Germinal center (tissue), 1 donor: ENCODE measurements around the gene BRICD5.
"Not testable (repeated sequence)": the region's sequence is repeated elsewhere in the genome, so short reads cannot be mapped to it uniquely, and the experiment has no call there.

Experiments
- DNase-seq: peaks from one replicate; pipeline ENCODE4 v3.0.0; 2012; ENCODE audit warnings: mixed read lengths, low spot score

BRICD5 gene

GRCh38 chr16:2210386-2211365 lies at the start of gene BRICD5:
TSS of gene BRICD5 (minus strand) at chr16:2210863. CDS start at chr16:2210833, 30 bp downstream.
- no peak for DNase-seq

GRCh38 chr16:2260250-2260649 lies 49.6 kb upstream of the BRICD5 start:
- no peak for DNase-seq

GRCh38 chr16:2258530-2258929 lies 47.9 kb upstream of the BRICD5 start:
- DNase-seq: not testable (repeated sequence)

- DNase-seq: no peak
Measured at GRCh38 chr16:2257726-2258125, 47.1 kb upstream of the BRICD5 start.

GRCh38 chr16:2256531-2257140 lies 46.0 kb upstream of the BRICD5 start:
- DNase-seq: no peak

GRCh38 chr16:2253293-2253692 lies 42.6 kb upstream of the BRICD5 start:
- no peak for DNase-seq

- peak; percentile 70 for DNase-seq
Measured at GRCh38 chr16:2252806-2253148, 42.1 kb upstream of the BRICD5 start.

GRCh38 chr16:2251296-2252111 lies 40.8 kb upstream of the BRICD5 start, which contains the start of gene ECI1:
TSS of gene ECI1 (minus strand) at chr16:2251587. CDS start at chr16:2251566, 21 bp downstream.
- DNase-seq: peak; percentile 95

GRCh38 chr16:2250652-2251295 lies 40.1 kb upstream of the BRICD5 start:
- no peak for DNase-seq

- DNase-seq: no peak
Measured at GRCh38 chr16:2246301-2246885, 35.7 kb upstream of the BRICD5 start.

GRCh38 chr16:2244926-2245795 lies 34.5 kb upstream of the BRICD5 start:
- no peak for DNase-seq

- no peak for DNase-seq
Measured at GRCh38 chr16:2244301-2244700, 33.6 kb upstream of the BRICD5 start.

GRCh38 chr16:2243781-2244180 lies 33.1 kb upstream of the BRICD5 start:
- no peak for DNase-seq

- no peak for DNase-seq
Measured at GRCh38 chr16:2243031-2243528, 32.4 kb upstream of the BRICD5 start.

GRCh38 chr16:2242598-2242997 lies 31.9 kb upstream of the BRICD5 start:
- DNase-seq: no peak

GRCh38 chr16:2240331-2240730 lies 29.7 kb upstream of the BRICD5 start:
- not testable (repeated sequence) for DNase-seq

GRCh38 chr16:2238838-2239675 lies 28.4 kb upstream of the BRICD5 start:
- no peak for DNase-seq

GRCh38 chr16:2238150-2238837 lies 27.6 kb upstream of the BRICD5 start:
- DNase-seq: no peak
